ENCODE results near the gene MFSD6. TPM values are rescaled to one million over a fixed set of nuclear protein-coding genes. Genes with fewer than 3 reads are reported as not detected.

The MFSD6 gene
- total and polyA plus RNA-seq, 4 donors = 11.7 to 61.7 (median 37.4) TPM

GRCh38 chr2:190360965-190361364, 47.2 kb upstream of the MFSD6 start:
- Histone ChIP-seq H3K4me1 (ENCODE audit: control insufficient read depth in 5 of 5, insufficient read depth in 5 of 5, low read length in 5 of 5) (peaks cover 0 to 31% (median 1%) of the 10 kb centered on the region in 5 donors), H3K9ac (ENCODE audit: insufficient read depth in 1 of 2, low read length in 2 of 2) (no peak overlapping the region), H3K4me3 (no peak overlapping the region), H3K27ac (ENCODE audit: low read depth in 1 of 2, low read length in 1 of 2) (no peak overlapping the region), H3K9me3 (ENCODE audit: control insufficient read depth in 4 of 4, insufficient read depth in 3 of 4, low read length in 3 of 4) (no peaks in the 10 kb centered on the region), H3K36me3 (ENCODE audit: control insufficient read depth in 4 of 4, insufficient read depth in 4 of 4, low read length in 4 of 4) (peaks cover 0 to 5% (median 2%) of the 10 kb centered on the region in 4 donors), H3K27me3 (ENCODE audit: control insufficient read depth in 3 of 3, insufficient read depth in 3 of 3, low read length in 2 of 3) (no peaks in the 10 kb centered on the region)
- WGBS, 2 donors = 91% methylated on average over 3 of the region's 3 CpGs
- DNase-seq (no peak), ATAC-seq (ENCODE audit: insufficient read depth, low FRiP score) (no peak)
- TF ChIP-seq CTCF (IDR thresholded peaks at IDR 0.05; ENCODE audit: control extremely low read depth, extremely low read depth) = no peak

GRCh38 chr2:190361572-190361971, 46.6 kb upstream of the MFSD6 start:
- no peak for DNase-seq
- no peak overlapping the region for H3K9ac ChIP-seq (ENCODE audit: insufficient read depth in 1 of 2, low read length in 2 of 2)
- no peaks in the 10 kb centered on the region for H3K27me3 ChIP-seq (ENCODE audit: control insufficient read depth in 3 of 3, insufficient read depth in 3 of 3, low read length in 2 of 3)
- peaks cover 0 to 31% (median 0%) of the 10 kb centered on the region in 5 donors for H3K4me1 ChIP-seq (ENCODE audit: control insufficient read depth in 5 of 5, insufficient read depth in 5 of 5, low read length in 5 of 5)
- H3K36me3 ChIP-seq (ENCODE audit: control insufficient read depth in 4 of 4, insufficient read depth in 4 of 4, low read length in 4 of 4) = peaks cover 2 to 10% (median 4%) of the 10 kb centered on the region in 4 donors
- WGBS, 2 donors = 74 to 99% methylated on average over 2 of the region's 2 CpGs
- no peak for ATAC-seq (ENCODE audit: insufficient read depth, low FRiP score)
- no peak overlapping the region for H3K4me3 ChIP-seq
- no peak overlapping the region for H3K27ac ChIP-seq (ENCODE audit: low read depth in 1 of 2, low read length in 1 of 2)
- no peaks in the 10 kb centered on the region for H3K9me3 ChIP-seq (ENCODE audit: control insufficient read depth in 4 of 4, insufficient read depth in 3 of 4, low read length in 3 of 4)
- no peak for TF ChIP-seq CTCF (IDR thresholded peaks at IDR 0.05; ENCODE audit: control extremely low read depth, extremely low read depth)

- Histone ChIP-seq H3K36me3 (ENCODE audit: control insufficient read depth in 4 of 4, insufficient read depth in 4 of 4, low read length in 4 of 4) (peaks cover 6 to 13% (median 9%) of the 10 kb centered on the region in 4 donors), H3K4me1 (ENCODE audit: control insufficient read depth in 5 of 5, insufficient read depth in 5 of 5, low read length in 5 of 5) (peaks cover 0 to 26% (median 0%) of the 10 kb centered on the region in 5 donors), H3K27ac (ENCODE audit: low read depth in 1 of 2, low read length in 1 of 2) (no peak overlapping the region), H3K27me3 (ENCODE audit: control insufficient read depth in 3 of 3, insufficient read depth in 3 of 3, low read length in 2 of 3) (no peaks in the 10 kb centered on the region), H3K9me3 (ENCODE audit: control insufficient read depth in 4 of 4, insufficient read depth in 3 of 4, low read length in 3 of 4) (no peaks in the 10 kb centered on the region), H3K4me3 (no peak overlapping the region), H3K9ac (ENCODE audit: insufficient read depth in 1 of 2, low read length in 2 of 2) (no peak overlapping the region)
- no peak for TF ChIP-seq CTCF (IDR thresholded peaks at IDR 0.05; ENCODE audit: control extremely low read depth, extremely low read depth)
- 100% methylated on average over 1 of the region's 1 CpG for WGBS, 2 donors
- no peak for DNase-seq
- no peak for ATAC-seq (ENCODE audit: insufficient read depth, low FRiP score)
Observed at GRCh38 chr2:190362894-190363293, 45.3 kb upstream of the MFSD6 start.

Measured in lung (tissue), 12 donors.